Stimulated activated CD4-positive, alpha-beta T cell treated with anti-CD3 and anti-CD28 coated beads, Interleukin-4, amount 100 ng/mL, for 1 hour (primary cell): Measurements from ENCODE around the gene ARHGAP5.

Experiments
- DNase-seq: peaks from one replicate; pipeline ENCODE4 v3.0.0-alpha.2; 2020

ARHGAP5 gene, protein sequence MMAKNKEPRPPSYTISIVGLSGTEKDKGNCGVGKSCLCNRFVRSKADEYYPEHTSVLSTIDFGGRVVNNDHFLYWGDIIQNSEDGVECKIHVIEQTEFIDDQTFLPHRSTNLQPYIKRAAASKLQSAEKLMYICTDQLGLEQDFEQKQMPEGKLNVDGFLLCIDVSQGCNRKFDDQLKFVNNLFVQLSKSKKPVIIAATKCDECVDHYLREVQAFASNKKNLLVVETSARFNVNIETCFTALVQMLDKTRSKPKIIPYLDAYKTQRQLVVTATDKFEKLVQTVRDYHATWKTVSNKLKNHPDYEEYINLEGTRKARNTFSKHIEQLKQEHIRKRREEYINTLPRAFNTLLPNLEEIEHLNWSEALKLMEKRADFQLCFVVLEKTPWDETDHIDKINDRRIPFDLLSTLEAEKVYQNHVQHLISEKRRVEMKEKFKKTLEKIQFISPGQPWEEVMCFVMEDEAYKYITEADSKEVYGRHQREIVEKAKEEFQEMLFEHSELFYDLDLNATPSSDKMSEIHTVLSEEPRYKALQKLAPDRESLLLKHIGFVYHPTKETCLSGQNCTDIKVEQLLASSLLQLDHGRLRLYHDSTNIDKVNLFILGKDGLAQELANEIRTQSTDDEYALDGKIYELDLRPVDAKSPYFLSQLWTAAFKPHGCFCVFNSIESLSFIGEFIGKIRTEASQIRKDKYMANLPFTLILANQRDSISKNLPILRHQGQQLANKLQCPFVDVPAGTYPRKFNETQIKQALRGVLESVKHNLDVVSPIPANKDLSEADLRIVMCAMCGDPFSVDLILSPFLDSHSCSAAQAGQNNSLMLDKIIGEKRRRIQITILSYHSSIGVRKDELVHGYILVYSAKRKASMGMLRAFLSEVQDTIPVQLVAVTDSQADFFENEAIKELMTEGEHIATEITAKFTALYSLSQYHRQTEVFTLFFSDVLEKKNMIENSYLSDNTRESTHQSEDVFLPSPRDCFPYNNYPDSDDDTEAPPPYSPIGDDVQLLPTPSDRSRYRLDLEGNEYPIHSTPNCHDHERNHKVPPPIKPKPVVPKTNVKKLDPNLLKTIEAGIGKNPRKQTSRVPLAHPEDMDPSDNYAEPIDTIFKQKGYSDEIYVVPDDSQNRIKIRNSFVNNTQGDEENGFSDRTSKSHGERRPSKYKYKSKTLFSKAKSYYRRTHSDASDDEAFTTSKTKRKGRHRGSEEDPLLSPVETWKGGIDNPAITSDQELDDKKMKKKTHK (N-terminal part only)

DNA sequence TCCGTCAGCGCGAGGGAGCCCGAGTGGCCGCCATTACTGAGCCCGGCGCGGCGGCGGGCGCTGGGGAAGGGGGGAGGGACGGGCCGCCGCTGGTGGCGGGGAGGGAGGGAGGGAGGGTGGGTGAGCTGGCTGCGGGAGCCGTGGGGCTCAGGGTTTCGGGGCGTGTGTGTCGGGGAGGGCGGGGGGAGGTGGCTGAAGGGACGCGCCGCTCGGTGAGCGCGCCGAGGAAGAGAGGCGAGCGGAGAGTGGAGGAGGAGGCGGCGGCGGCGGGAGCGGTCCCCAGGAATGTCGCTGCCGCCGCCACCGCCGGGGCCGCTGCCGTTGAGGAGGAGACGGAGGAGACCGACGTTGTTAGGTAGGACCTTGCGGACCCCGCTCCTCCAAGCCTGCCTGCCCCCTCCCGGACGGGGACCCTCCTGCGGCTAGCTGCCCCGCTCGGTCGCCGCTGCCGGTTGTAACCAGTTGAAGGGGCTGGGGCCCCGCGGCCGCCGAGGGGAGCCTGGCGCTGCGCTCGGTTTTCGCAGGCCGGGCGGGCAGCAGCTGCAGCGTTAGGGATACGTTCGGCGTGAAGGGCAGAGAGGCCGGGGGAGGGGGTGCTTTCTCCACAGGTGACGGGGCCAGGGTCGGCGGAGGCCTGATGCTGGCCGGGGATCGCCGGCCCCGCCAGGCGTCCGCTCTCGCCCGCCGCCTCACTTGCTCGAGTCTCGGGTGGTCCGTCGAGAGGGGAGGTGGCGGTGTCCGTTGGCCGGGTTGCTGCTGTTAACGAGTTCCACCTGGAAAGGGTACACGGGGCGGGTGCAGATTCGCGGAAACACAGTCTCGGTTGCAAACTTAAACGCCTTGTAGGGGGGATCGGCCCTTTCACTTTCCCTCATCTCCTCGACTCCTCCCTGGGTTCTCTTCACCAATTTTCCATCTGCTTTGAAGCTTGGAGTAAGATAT is at the start of gene ARHGAP5:
TSS of gene ARHGAP5 (plus strand) at position 224 of the 942 bp plus-strand sequence. CDS start 13,366 bp downstream, outside the sequence.
- DNase-seq, result peak; percentile 48

DNA sequence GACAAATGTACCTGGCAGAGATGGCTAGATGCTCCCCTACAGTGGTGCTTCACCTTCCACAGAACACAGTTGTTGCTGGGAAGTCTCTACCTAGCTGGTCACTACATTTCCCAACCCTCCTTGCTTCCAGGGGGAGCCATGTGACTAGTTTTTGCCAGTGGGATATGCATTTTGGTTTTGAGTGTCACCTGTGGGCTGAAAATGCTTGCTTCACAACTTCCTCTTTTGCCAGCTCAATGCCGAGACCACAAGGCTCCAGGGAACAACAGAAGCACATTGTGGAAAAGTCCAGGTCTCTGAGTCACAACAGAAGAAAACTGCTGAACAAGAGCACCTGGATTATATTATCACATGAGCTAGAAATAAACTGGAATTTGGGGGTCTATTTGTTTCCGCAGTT is 48.5 kb upstream of the ARHGAP5 start:
- DNase-seq, result no peak

- no peak for DNase-seq
These were observed 43.6 kb upstream of the ARHGAP5 start for GRCh38 chr14:32033543-32033942.

GRCh38 chr14:32038876-32039275 is 38.2 kb upstream of the ARHGAP5 start:
- DNase-seq, result no peak

- DNase-seq, result no peak
These were observed 37.6 kb upstream of the ARHGAP5 start for GRCh38 chr14:32039401-32040030.

- no peak for DNase-seq
These were observed 33.5 kb upstream of the ARHGAP5 start for GRCh38 chr14:32043624-32044023.

DNA sequence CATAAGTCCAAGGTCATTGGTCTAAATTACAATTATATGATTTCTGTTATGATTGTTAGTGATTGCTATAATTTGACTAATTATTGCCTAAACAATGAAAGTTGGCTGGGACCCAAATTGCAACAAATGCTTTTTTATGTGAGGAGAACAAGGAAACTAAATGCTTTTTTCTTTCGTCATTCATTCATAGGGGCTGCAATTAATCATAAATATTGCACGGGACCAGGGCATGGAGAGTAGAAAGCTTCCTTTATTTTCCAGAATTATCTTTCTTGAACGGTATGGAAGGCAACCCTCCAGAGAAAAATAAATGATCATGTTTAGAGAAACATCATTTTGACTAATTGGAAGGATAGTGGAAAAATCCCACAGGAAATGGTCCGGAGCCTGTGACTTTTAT is 32.6 kb upstream of the ARHGAP5 start:
- DNase-seq, result no peak

GRCh38 chr14:32047791-32048190 is 29.3 kb upstream of the ARHGAP5 start:
- DNase-seq, result no peak

DNA sequence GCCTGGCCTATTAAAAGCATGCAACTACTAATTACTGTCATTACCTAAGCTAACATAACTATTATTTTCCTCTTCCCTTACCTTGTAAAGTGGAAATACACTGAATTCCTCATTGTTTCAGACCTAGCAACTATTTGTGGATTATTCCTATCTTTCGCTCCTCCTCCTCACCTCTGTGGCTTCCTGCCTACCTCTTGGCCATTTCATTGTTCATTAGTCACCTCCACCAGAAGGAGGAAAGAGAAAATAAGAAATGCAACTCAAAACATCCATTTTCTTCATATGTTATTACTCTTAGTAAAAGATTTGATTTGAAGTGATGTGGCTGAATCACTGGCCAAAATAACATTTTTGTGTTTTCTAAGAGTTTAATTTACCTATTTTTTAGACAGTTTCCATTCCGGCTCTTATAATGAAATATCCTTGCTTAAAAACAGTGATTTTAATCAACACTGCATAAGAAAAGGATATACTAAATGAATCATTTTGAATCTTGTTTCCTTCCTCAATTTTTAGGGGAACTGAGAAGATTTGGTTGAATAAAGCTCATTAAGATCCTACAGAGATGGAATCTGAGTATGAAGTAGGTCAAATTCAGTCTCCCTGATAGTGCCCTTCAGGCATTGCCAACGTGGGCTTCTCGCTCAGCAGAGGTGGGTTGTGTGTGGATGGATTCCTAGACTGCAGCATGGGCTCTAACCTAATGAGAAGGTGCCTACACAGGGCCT is 27.6 kb upstream of the ARHGAP5 start:
- no peak for DNase-seq

GRCh38 chr14:32050878-32051277 is 26.2 kb upstream of the ARHGAP5 start:
- no peak for DNase-seq

GRCh38 chr14:32054536-32054935 is 22.6 kb upstream of the ARHGAP5 start:
- no peak for DNase-seq

DNA sequence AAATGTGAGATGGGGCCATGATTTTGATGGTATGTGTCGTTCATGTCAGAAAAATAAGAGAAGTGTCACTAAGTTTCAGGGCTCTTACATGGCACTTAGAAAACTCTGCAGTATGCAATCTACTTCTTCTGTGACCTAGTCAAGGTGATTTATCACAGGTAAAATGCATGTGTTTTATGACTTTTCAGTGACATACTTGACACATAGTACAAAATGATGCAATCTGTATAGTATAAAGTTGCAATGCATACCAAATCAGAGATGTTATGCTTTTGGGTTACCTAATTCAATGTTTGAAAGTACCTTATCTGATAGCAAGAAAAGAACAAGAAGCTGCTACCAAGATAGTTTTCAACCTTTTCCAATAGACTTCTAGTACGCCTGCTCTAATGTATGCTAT is 21.9 kb upstream of the ARHGAP5 start:
- DNase-seq, result no peak

- DNase-seq, result no peak
These were observed 17.4 kb upstream of the ARHGAP5 start for GRCh38 chr14:32059702-32060101.

- DNase-seq, result no peak
These were observed 12.2 kb upstream of the ARHGAP5 start for GRCh38 chr14:32064931-32065330.

DNA sequence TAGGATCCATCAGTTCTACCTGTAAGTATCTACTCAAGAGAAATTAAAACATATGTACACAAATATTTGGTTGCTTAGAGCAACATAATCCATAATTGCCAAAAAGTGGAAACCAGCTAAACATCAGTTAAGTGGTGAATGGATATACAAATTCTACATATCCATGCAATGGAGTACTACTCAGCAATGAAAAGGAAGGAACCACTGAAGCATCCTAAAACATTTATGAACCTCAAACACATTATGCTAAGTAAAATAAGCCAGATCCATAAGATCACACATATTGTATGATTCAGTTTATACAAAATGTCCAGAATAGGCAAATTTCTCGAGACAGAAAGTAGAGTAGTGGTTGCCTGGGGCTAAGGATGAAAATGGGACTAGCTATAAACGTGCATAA is 8.4 kb upstream of the ARHGAP5 start:
- no peak for DNase-seq

GRCh38 chr14:32070282-32070681 is 6.8 kb upstream of the ARHGAP5 start:
- DNase-seq, result no peak

DNA sequence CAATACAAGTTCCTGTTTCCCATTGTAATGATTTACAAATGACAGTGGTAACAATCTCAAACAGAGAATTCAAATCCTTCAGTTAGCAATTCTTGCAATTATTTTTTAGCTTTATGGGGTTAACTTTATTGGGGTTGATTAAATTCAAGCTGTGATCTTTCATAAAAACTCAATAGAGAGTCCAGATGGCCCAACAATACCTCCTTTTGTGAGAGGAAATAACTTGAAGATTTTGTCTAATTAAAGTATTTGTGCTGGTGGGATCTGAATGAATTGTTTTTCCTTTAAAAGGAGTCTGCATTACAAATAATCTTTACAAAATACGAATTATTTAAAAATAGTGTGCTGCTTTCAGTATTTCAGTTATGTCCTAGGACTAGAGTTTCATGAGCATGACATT is 4.4 kb upstream of the ARHGAP5 start:
- DNase-seq, result no peak

DNA sequence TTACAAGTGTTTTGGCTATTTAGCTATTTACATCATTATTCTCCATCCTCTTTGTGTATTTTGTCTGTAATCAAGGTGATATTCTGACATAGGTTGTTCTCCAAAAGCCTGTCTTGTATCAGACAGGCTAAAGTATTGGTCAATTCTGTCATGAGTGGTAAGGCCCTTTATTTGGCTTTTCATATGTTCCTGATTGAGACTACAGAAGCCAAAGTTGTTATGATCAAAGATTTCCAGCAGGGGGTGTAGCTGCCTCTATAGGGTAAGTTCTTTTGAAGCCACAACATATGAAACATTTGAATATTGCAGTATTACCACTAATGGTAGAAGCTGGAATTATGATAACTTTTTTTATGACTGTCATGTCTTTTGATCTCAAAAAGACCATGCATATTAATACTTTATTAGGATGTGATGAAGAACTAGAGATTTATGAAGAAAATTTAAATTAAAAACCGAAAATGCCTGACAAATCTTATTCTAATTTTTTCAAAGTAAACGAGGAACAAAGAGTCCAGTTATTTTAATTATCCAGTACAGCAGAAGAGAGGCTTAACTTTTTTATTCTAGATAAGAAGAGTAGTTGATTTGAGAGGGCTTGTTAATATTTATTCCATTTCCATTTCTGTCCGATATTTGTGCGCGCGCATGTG is 3.4 kb upstream of the ARHGAP5 start:
- DNase-seq, result no peak

GRCh38 chr14:32074887-32075572 is 2.1 kb upstream of the ARHGAP5 start:
- no peak for DNase-seq
